ENCODE data around the gene ABCB6.

ABCB6 gene

GRCh38 chr2:219245148-219245898 lies 26.6 kb upstream of the ABCB6 start, which contains the start of the genes GLB1L and STK16:
TSS of gene GLB1L (minus strand) at chr2:219245444. CDS start at chr2:219243573, 1,871 bp downstream.
TSS of gene STK16 (plus strand) at chr2:219245479. CDS start at chr2:219246000, 521 bp downstream.
- DNase-seq: peak; percentile 67

- no peak for DNase-seq
Observed at GRCh38 chr2:219244789-219245147, 26.0 kb upstream of the ABCB6 start.

GRCh38 chr2:219243291-219243761 lies 24.6 kb upstream of the ABCB6 start:
- no peak for DNase-seq

- DNase-seq: no peak
Observed at GRCh38 chr2:219234331-219234730, 15.6 kb upstream of the ABCB6 start.

- no peak for DNase-seq
Observed at GRCh38 chr2:219230059-219230540, 11.3 kb upstream of the ABCB6 start.

GRCh38 chr2:219229305-219230058 lies 10.7 kb upstream of the ABCB6 start, which contains the start of the genes ANKZF1 and ATG9A:
TSS of gene ANKZF1 (plus strand) at chr2:219229806. CDS start at chr2:219230258, 452 bp downstream.
TSS of gene ATG9A (minus strand) at chr2:219229636. CDS start at chr2:219228024, 1,612 bp downstream.
- peak; percentile 99 for DNase-seq

GRCh38 chr2:219228911-219229304 lies 10.2 kb upstream of the ABCB6 start:
- DNase-seq: no peak

- no peak for DNase-seq
Observed at GRCh38 chr2:219228041-219228910, 9.5 kb upstream of the ABCB6 start.

- DNase-seq: no peak
Observed at GRCh38 chr2:219225350-219225749, 6.6 kb upstream of the ABCB6 start.

- DNase-seq: no peak
Observed at GRCh38 chr2:219223831-219224610, 5.3 kb upstream of the ABCB6 start.

GRCh38 chr2:219221957-219222518 lies 3.3 kb upstream of the ABCB6 start:
- no peak for DNase-seq

- DNase-seq: no peak
Observed at GRCh38 chr2:219220652-219221402, 2.1 kb upstream of the ABCB6 start.

GRCh38 chr2:219219784-219220532 lies 1.2 kb upstream of the ABCB6 start:
- DNase-seq: no peak

GRCh38 chr2:219218217-219218731 lies 484 bp downstream of the ABCB6 start:
- DNase-seq: peak; percentile 43

GRCh38 chr2:219216535-219216915 lies 2.2 kb downstream of the ABCB6 start:
- no peak for DNase-seq

GRCh38 chr2:219215871-219216534 lies 2.8 kb downstream of the ABCB6 start:
- DNase-seq: no peak

- DNase-seq: no peak
Observed at GRCh38 chr2:219214786-219215185, 4.0 kb downstream of the ABCB6 start.

GRCh38 chr2:219214141-219214540 lies 4.6 kb downstream of the ABCB6 start:
- DNase-seq: no peak

- no peak for DNase-seq
Observed at GRCh38 chr2:219213486-219214071, 5.2 kb downstream of the ABCB6 start.

Measured in amniotic stem cell (primary cell).